ENCODE results near the gene ADAMTSL1.

ADAMTSL1 gene

DNA sequence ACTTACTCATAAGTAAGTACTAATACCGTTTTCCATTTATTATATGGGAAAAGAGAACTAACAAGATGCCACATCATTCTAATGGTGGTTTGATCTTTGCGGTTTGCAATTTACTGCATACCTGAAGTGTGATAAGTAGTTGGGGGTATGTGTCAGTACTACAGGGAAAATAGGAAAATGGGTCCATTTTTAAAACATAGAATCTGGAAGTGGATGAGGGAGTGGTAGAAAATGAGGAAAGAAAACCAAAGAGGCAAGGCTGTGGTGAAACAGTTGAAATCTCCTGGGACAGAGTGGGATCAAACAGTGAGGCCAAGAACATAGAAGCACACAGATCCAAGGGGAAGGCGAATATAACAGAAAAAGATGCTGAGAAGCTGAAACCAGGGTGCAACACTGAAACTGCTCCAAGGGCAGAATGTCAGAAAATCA is 6.7 kb downstream of the ADAMTSL1 start:
- Histone ChIP-seq H3K27ac (ENCODE audit: extremely low read depth, low read depth, low read length) (no peak overlapping the region), H3K36me3 (ENCODE audit: control insufficient read depth in 2 of 2, insufficient read depth in 1 of 2, low read length in 2 of 2) (no peaks in the 10 kb centered on the region), H3K4me3 (ENCODE audit: low read depth, low read length) (no peak overlapping the region), H3K4me1 (ENCODE audit: control insufficient read depth, insufficient read depth, low read length) (no peaks in the 10 kb centered on the region), H3K9me3 (ENCODE audit: control insufficient read depth, insufficient read depth, low read depth, low read length) (no peaks in the 10 kb centered on the region)
- ChIA-PET POLR2A (no interaction called here), CTCF (no interaction called here)
- no peak for TF ChIP-seq ZNF26 (tag by site-specific recombination; IDR thresholded peaks at IDR 0.05)

- Histone ChIP-seq H3K36me3 (ENCODE audit: control insufficient read depth in 2 of 2, insufficient read depth in 1 of 2, low read length in 2 of 2) (no peaks in the 10 kb centered on the region), H3K4me1 (ENCODE audit: control insufficient read depth, insufficient read depth, low read length) (no peaks in the 10 kb centered on the region), H3K4me3 (ENCODE audit: low read depth, low read length) (no peak overlapping the region), H3K9me3 (ENCODE audit: control insufficient read depth, insufficient read depth, low read depth, low read length) (no peaks in the 10 kb centered on the region), H3K27ac (ENCODE audit: extremely low read depth, low read depth, low read length) (no peak overlapping the region)
- ChIA-PET CTCF (interaction anchor here (0.7 kb wide), 1 partner anchor 32 kb away, joined by 3 read pairs; no protein-coding TSS in a partner anchor), POLR2A (no interaction called here)
- no peak for TF ChIP-seq BCL11A (tag by site-specific recombination; IDR thresholded peaks at IDR 0.05; ENCODE audit: low read depth)
- no peak for TF ChIP-seq ZNF223 (tag by site-specific recombination; IDR thresholded peaks at IDR 0.05)
- TF ChIP-seq ZFP37 (tag by site-specific recombination; IDR thresholded peaks at IDR 0.05): no peak
- no peak for TF ChIP-seq KLF16 (tag by site-specific recombination; IDR thresholded peaks at IDR 0.05)
- no peak for TF ChIP-seq ZNF416 (tag by site-specific recombination; IDR thresholded peaks at IDR 0.05)
- TF ChIP-seq, protein P1, sequence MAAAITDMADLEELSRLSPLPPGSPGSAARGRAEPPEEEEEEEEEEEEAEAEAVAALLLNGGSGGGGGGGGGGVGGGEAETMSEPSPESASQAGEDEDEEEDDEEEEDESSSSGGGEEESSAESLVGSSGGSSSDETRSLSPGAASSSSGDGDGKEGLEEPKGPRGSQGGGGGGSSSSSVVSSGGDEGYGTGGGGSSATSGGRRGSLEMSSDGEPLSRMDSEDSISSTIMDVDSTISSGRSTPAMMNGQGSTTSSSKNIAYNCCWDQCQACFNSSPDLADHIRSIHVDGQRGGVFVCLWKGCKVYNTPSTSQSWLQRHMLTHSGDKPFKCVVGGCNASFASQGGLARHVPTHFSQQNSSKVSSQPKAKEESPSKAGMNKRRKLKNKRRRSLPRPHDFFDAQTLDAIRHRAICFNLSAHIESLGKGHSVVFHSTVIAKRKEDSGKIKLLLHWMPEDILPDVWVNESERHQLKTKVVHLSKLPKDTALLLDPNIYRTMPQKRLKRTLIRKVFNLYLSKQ (tag by site-specific recombination; IDR thresholded peaks at IDR 0.05; ENCODE audit: borderline replicate concordance): no peak
- TF ChIP-seq ZSCAN30 (tag by site-specific recombination; IDR thresholded peaks at IDR 0.05): no peak
- no peak for TF ChIP-seq ZNF510 (tag by site-specific recombination; IDR thresholded peaks at IDR 0.05; ENCODE audit: insufficient replicate concordance)
- no peak for TF ChIP-seq ZNF596 (tag by site-specific recombination; IDR thresholded peaks at IDR 0.05)
- no peak for TF ChIP-seq ZNF174 (tag by site-specific recombination; IDR thresholded peaks at IDR 0.05)
- no peak for TF ChIP-seq ZNF18 (tag by site-specific recombination; IDR thresholded peaks at IDR 0.05)
- no peak for TF ChIP-seq GLIS1 (tag by site-specific recombination; IDR thresholded peaks at IDR 0.05)
- TF ChIP-seq ZNF354C (tag by site-specific recombination; IDR thresholded peaks at IDR 0.05; ENCODE audit: borderline replicate concordance, low read depth): no peak
- TF ChIP-seq ZNF776 (tag by site-specific recombination; IDR thresholded peaks at IDR 0.05; ENCODE audit: borderline replicate concordance): no peak
Observed at GRCh38 chr9:18482371-18482770, 8.4 kb downstream of the ADAMTSL1 start.

- ChIA-PET CTCF (interaction anchor here (1.3 to 3.9 kb wide), 2 partner anchors 43 to 45 kb away, joined by 3 to 15 read pairs; no protein-coding TSS in a partner anchor), POLR2A (no interaction called here)
- peaks cover 3% of the 10 kb centered on the region; the same call in 1 of the 2 replicates for H3K4me1 ChIP-seq (ENCODE audit: control insufficient read depth, insufficient read depth, low read length)
- H3K27ac ChIP-seq (ENCODE audit: extremely low read depth, low read depth, low read length): no peak overlapping the region
- H3K4me3 ChIP-seq (ENCODE audit: low read depth, low read length): no peak overlapping the region
- no peaks in the 10 kb centered on the region for H3K36me3 ChIP-seq (ENCODE audit: control insufficient read depth in 2 of 2, insufficient read depth in 1 of 2, low read length in 2 of 2)
- no peaks in the 10 kb centered on the region for H3K9me3 ChIP-seq (ENCODE audit: control insufficient read depth, insufficient read depth, low read depth, low read length)
- TF ChIP-seq ZIC2 (tag by site-specific recombination; IDR thresholded peaks at IDR 0.05) (0 out of 2 replicates have a peak, but pooled peaks have one; percentile 8), OSR2 (tag by site-specific recombination; IDR thresholded peaks at IDR 0.05) (peak; percentile 35; the same call in 1 of the 2 replicates), ZNF18 (tag by site-specific recombination; IDR thresholded peaks at IDR 0.05) (no peak)
- TF ChIP-seq, protein P2, sequence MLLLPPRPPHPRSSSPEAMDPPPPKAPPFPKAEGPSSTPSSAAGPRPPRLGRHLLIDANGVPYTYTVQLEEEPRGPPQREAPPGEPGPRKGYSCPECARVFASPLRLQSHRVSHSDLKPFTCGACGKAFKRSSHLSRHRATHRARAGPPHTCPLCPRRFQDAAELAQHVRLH (tag by site-specific recombination; IDR thresholded peaks at IDR 0.05): no peak
Observed at GRCh38 chr9:18485714-18486113, 11.8 kb downstream of the ADAMTSL1 start.
